AG20443 (cell line): ENCODE results near the gene TMEM245.
A peak's percentile ranks its signal among the peaks of the same experiment; 100 is the strongest.
"Not testable (repeated sequence)": the region's sequence is repeated elsewhere in the genome, so short reads cannot be mapped to it uniquely, and the experiment has no call there.

Source experiments
- DNase-seq: peaks from one replicate; pipeline ENCODE4 v3.0.0; 2012; ENCODE audit warnings: low spot score, mixed read lengths

TMEM245 gene

GRCh38 chr9:108991479-108991878 is 128.3 kb downstream of the TMEM245 start:
- no peak for DNase-seq

GRCh38 chr9:108983885-108984284 is 135.9 kb downstream of the TMEM245 start:
- no peak for DNase-seq

GRCh38 chr9:108980893-108981292 is 138.9 kb downstream of the TMEM245 start:
- DNase-seq, result no peak

GRCh38 chr9:108978205-108978604 is 141.5 kb downstream of the TMEM245 start:
- no peak for DNase-seq

GRCh38 chr9:108973895-108974294 is 145.9 kb downstream of the TMEM245 start:
- DNase-seq, result no peak

GRCh38 chr9:108972626-108973209 is 147.0 kb downstream of the TMEM245 start:
- DNase-seq, result peak; percentile 21

- DNase-seq, result no peak
Observed at GRCh38 chr9:108972186-108972585, 147.6 kb downstream of the TMEM245 start.

- not testable (repeated sequence) for DNase-seq
Observed at GRCh38 chr9:108971392-108971791, 148.4 kb downstream of the TMEM245 start.

GRCh38 chr9:108967916-108968315 is 151.8 kb downstream of the TMEM245 start:
- DNase-seq, result no peak
